ENCODE results near the gene C3.
"Not testable (repeated sequence)": the region's sequence is repeated elsewhere in the genome, so short reads cannot be mapped to it uniquely, and the experiment has no call there.

Gene C3

DNA sequence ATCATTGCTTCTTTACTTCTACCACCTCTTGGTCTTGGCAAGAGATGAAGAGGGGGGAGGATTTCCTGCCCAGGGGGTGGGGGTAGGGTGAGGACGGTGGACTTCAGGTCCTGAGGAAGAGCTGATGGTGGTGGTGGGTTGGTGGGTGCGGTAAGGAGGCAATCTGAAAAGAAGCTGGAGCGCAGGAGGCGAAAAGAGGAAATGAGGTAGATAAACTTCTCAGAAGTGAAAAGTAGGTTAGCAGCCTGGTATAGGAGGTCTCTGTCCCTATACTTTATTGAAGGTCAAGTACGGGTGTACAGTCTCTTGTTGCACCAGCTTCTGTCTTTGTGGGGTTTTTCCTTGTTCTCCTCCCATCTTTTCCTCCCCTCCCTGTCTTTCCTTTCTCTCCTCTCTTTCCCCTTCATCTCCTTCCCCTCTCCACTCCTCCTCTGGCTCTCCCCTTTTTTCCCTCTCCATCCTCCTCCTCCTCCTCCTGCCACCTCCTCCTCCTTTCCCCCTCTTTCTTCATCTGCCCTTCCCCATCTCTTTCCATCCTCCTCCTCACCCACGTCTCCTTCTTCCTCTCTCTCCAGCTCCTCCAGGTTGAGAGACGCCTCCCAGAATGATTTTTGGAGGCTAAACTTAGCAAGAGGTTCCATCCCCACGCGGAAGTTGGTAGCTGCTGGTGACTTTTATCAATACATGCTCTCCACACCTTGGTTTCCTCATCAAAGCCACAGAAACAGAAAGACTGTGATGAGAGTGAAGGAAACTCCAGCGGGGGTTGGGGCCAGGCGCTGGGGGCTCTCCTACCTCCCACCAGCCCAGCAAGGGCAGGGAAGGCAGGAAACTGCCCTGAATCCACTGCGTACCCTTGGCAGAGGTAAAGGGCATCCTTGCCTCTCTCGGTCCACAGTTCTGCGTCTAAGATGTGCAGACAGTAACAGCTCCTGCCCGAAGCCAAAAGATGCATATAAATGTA is 65.8 kb downstream of the C3 start:
- FAIRE-seq: no peak

DNA sequence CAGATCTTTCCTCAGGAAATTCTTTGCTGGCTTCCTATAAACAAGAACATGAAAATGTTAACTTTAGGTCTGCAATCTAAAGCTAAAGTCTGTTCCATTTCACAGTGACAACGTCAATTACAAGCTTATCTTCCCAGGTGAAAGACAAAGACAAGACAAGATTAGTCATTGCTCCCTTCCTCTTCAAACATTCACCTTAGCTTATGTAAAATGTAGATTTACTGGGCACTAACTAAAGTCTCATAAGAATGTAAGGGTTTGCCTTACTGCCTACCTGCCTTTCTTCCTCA is 67.7 kb downstream of the C3 start:
- FAIRE-seq: no peak

DNA sequence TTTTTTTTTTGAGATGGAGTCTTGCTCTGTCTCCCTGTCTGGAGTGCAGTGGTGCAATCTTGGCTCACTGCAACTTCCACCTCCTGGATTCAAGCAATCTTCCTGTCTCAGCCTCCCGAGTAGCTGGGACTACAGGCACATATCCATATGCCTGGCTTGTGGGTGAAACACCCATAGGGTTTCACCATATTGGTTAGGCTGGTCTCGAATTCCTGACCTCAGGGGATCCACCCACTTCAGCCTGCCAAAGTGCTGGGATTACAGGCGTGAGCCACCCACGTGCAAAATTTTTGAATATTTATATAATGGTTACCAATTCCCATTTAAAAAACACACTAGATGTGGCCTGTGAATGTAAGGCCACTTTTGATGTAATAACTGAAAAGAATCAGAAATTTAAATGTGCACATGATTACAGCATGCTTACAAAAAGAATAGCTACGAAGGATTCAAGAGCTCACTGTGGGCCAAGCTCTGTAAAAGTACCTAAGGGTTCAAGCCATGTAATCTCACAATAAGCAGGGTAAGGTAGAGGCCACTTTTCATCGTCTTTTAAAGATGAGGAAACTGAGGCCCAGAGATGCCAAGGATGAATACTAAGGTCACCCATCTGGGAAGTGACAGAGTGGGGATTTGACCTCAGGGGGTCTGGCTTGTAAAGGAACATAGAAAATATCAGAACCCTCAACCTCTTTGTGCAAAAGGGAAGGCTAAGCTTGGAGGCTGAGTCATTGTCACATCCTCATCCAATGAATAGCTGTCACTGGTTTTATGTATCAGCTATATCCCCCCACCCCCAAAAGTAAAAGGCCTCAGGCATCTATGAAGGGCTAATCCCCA is 68.3 kb downstream of the C3 start:
- FAIRE-seq: no peak

DNA sequence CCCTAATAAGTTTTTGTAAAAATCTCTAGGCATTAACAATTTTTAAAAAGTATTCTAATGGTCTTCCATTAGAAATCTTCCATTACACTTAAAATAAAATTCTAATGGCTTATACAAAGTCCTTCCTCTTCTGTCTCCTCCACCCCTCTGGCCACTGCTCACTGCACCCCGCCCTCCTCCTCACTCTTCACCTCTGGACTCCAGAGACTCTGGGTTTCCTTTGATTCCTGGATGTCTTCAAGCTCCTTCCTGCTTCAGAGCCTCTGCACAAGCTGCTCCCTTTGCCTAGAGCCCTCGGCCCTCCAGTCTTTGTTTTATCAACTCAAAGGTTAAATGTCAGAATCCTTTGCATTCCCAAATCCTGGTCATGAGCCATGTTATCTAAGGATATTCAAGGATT is 71.3 kb downstream of the C3 start:
- FAIRE-seq: no peak

DNA sequence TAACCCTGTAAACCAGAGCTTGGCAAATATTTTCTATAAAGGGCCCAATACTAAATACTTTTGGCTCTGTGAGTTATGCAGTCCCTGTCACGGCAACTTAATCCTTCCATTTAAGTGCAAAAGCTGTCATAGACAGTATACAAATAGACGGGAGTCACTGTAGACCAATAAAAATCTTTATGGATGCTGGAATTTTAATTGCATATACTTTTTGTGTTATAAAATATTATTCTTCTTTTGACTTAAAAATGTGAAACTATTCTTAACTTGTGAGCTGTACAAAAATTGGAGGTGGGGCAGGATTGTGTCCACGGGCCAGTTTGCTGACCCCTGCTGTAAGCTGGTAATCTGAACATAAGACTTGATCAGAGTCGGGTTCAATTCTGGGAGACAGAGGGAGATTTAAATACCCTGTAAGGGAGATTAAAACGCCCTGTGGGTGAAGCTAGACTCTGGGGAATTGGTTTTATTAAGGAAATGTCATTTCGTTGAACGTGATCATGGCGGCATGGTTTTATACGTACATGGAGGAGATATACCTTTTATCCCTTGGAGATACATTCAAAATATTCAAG is 72.2 kb downstream of the C3 start:
- no peak for FAIRE-seq

DNA sequence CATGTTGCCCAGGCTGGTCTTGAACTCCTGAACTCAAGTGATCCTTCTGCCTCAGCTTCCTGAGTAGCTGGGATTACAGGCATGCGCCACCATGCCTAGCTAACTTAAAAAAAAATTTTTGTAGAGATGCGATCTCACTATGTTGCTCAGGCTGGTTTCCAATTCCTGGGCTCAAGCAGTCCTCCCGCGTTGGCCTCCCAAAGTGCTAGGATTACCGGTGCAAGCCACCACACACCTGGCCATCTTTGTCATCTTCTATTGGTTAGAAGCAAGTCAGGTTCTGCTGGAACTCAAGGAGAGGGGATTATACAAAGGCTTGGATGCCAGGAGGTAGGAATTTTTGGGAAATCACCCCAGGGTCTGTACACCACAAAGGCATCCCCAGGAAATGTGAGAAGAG is 75.7 kb downstream of the C3 start:
- no peak for FAIRE-seq

DNA sequence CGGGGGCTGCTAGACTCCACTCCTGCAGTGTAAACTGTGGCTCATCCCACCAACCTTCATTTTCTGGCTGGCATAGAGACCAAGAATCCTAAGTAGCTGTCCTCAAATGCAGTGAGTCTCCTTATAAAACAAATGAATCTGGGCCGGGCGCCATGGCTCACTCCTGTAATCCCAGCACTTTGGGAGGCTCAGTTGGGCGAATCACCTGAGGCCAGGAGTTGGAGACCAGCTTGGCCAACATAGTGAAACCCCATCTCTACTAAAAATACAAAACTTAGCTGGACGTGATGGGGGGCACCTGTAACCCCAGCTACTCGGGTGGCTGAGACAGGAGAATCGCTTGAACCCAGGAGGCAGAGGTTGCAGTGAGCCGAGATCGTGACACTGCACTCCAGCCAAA is 80.1 kb downstream of the C3 start:
- not testable (repeated sequence) for FAIRE-seq

DNA sequence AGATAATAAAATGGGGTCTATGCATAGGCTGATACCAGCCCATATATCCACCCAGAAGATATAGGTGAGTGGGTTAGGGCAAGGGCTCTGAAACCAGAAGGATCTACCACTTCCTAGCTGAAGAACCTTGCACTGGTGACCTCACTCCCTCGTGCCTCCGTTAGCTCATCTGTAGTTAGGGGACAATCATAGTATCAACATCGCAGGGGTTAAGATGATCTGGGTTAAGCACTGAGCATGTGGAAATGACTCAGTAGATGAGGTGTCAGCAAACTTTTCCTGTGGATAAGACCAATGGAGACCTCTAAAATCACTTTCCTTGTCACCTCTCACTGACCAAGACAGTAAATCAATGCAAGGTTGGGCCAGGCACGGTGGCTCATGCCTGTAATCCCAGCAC is 81.0 kb downstream of the C3 start:
- FAIRE-seq: no peak

DNA sequence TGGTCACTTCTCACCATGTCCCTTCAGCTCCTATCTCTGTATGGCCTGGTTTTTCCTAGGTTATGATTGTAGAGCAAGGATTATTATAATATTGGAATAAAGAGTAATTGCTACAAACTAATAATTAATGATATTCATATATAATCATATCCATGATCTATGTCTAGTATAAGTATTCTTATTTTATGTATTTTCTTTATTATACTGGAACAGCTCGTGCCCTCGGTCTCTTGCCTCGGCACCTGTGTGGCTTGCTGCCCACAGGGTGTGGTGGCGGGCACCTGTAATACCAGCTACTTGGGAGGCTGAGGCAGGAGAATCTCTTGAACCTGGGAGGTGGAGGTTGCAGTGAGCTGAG is 87.0 kb downstream of the C3 start:
- not testable (repeated sequence) for FAIRE-seq

DNA sequence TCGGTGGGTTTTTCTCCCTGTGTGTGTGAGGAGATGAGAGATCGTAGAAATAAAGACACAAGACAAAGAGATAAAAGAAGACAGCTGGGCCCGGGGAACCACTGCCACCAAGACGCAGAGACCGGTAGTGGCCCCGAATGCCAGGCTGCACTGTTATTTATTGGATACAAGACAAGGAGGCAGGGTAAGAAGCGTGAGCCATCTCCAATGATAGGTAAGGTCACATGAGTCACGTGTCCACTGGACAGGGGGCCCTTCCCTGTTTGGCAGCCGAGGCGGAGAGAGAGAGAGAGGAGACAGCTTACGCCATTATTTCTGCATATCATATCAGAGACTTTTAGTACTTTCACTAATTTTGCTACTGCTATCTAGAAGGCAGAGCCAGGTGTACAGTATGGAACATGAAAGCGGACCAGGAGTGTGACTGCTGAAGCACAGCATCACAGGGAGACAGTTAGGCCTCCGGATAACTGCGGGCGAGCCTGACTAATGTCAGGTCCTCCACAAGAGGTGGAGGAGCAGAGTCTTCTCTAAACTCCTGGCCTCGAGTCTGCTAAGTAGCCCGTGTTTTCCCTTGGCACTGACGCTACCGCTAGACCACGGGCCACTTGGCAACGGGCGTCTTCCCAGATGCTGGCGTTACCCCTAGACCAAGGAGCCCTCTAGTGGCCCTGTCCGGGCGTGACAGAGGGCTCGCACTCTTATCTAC is 87.5 kb downstream of the C3 start:
- not testable (repeated sequence) for FAIRE-seq

DNA sequence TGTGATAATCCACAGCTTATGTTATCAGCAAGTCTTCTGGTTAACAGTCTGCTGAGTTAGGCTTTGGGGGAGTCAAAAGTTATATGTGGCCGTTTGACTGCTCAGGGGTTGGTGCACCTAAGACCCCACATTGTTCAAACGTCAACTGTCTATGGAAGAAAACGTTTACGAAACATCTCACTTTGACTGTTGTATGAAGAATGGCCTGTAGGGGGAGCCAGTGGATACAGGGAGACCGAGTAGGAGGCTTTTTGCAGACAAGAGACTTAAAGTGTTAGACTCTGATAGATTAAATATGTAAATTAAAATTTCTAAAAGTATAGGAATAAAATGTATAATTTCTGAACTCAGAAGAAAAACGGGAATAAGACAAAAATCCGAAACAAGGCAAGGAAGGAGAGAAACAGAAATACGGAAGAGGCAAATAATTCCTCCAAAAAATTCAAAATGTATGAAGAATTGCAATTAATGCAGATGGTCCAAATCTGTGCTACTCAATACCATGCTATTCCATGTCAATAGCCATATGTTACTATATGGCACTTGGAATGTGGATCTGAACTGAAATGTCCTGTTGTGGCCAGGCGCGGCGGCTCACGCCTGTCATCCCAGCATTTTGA is 88.3 kb downstream of the C3 start:
- peak; percentile 66 for FAIRE-seq
